Karpas-422 (cell line): ENCODE measurements around the gene COX11. TPM values are rescaled to one million over a fixed set of nuclear protein-coding genes. Genes with fewer than 3 reads are reported as not detected.

Source experiments
- DNase-seq: peaks from one replicate; pipeline ENCODE4 v3.0.0-alpha.2; 2015
- H2AFZ ChIP-seq: fragments of 200-600 bp; sonication (generic); 2 replicates; pipeline ENCODE4 v1.6.1; 2014; ENCODE audit warnings: antibody characterized with exemption, low read length, mixed read lengths
- H3K27ac ChIP-seq: fragments of 200-600 bp; sonication (generic); 2 replicates; pipeline ENCODE4 v1.5.1; 2014; ENCODE audit warnings: mild to moderate bottlenecking, low read length, moderate library complexity
- H3K27me3 ChIP-seq: fragments of 200-600 bp; sonication (generic); 2 replicates; pipeline ENCODE4 v1.6.1; 2014; ENCODE audit warnings: low read length, mixed read lengths
- H3K36me3 ChIP-seq: fragments of 200-600 bp; sonication (generic); 2 replicates; pipeline ENCODE4 v1.6.1; 2014; ENCODE audit warnings: low read length, mixed read lengths; ENCODE audit not compliant: insufficient read depth
- H3K4me1 ChIP-seq: fragments of 200-600 bp; sonication (generic); 2 replicates; pipeline ENCODE4 v1.6.1; 2014; ENCODE audit warnings: mild to moderate bottlenecking, low read length, mixed read lengths
- H3K4me2 ChIP-seq: fragments of 200-600 bp; sonication (generic); 2 replicates; pipeline ENCODE4 v1.6.1; 2014; ENCODE audit warnings: low read length, low read depth, mild to moderate bottlenecking; ENCODE audit not compliant: poor library complexity, severe bottlenecking
- H3K4me3 ChIP-seq: fragments of 200-600 bp; sonication (generic); 2 replicates; pipeline ENCODE4 v1.5.1; 2014; ENCODE audit warnings: mild to moderate bottlenecking, antibody characterized with exemption, low read length, mixed read lengths
- H3K79me2 ChIP-seq: fragments of 200-600 bp; sonication (generic); 2 replicates; pipeline ENCODE4 v1.6.1; 2014; ENCODE audit warnings: mild to moderate bottlenecking, low read length, mixed read lengths
- H3K9ac ChIP-seq: fragments of 200-600 bp; sonication (generic); 2 replicates; pipeline ENCODE4 v1.6.0; 2014; ENCODE audit warnings: low read length
- H3K9me2 ChIP-seq: fragments of 200-600 bp; sonication (generic), shearing (Covaris generic); replicated peaks from 2 replicates; pipeline ENCODE4 v1.6.0; 2014; ENCODE audit warnings: mild to moderate bottlenecking, low read length, moderate library complexity; ENCODE audit not compliant: insufficient read depth
- H3K9me3 ChIP-seq: fragments of 300-700, 200-600 bp; sonication (generic); 2 replicates; pipeline ENCODE4 v1.6.1; 2014; ENCODE audit warnings: low read length, mixed read lengths
- H4K20me1 ChIP-seq: fragments of 200-600 bp; sonication (generic); 2 replicates; pipeline ENCODE4 v1.6.1; 2014; ENCODE audit warnings: mild to moderate bottlenecking, antibody characterized with exemption, low read length, low read depth; ENCODE audit not compliant: insufficient read depth
- total RNA-seq: library from RNA; depleted of rRNA; stranded (reverse); fragments of >200 nt; shearing (Covaris generic); gene quantifications from 2 replicates; pipeline ENCODE4 v1.2.3, GENCODE V29; 2014; ENCODE audit warnings: low replicate concordance

The COX11 gene
- total RNA-seq, 1 experiment from 2014 or later: 67.1 TPM

GRCh38 chr17:54950116-54950515 is 18.3 kb downstream of the COX11 start:
- no peak overlapping the region for H3K27ac ChIP-seq
- no peaks in the 10 kb centered on the region for H3K4me1 ChIP-seq
- H2AFZ ChIP-seq: no peak overlapping the region
- no peaks in the 10 kb centered on the region for H4K20me1 ChIP-seq
- H3K36me3 ChIP-seq: no peaks in the 10 kb centered on the region
- H3K9me3 ChIP-seq: no peaks in the 10 kb centered on the region
- H3K79me2 ChIP-seq: no peaks in the 10 kb centered on the region
- no peaks in the 10 kb centered on the region for H3K27me3 ChIP-seq
- no peaks in the 10 kb centered on the region for H3K9me2 ChIP-seq
- DNase-seq: no peak
- no peak overlapping the region for H3K9ac ChIP-seq
- no peak overlapping the region for H3K4me2 ChIP-seq
- H3K4me3 ChIP-seq: no peak overlapping the region

- Histone ChIP-seq H3K27me3 (no peaks in the 10 kb centered on the region), H3K79me2 (no peaks in the 10 kb centered on the region), H3K9me3 (no peaks in the 10 kb centered on the region), H3K4me1 (no peaks in the 10 kb centered on the region), H3K9me2 (no peaks in the 10 kb centered on the region), H3K36me3 (no peaks in the 10 kb centered on the region), H4K20me1 (no peaks in the 10 kb centered on the region), H3K4me3 (no peak overlapping the region), H2AFZ (no peak overlapping the region), H3K9ac (no peak overlapping the region), H3K27ac (no peak overlapping the region), H3K4me2 (no peak overlapping the region)
- DNase-seq: no peak
Measured at GRCh38 chr17:54948380-54948779, 20.1 kb downstream of the COX11 start.

GRCh38 chr17:54947396-54947795 is 21.1 kb downstream of the COX11 start:
- Histone ChIP-seq H4K20me1 (no peaks in the 10 kb centered on the region), H3K4me2 (no peak overlapping the region), H3K36me3 (no peaks in the 10 kb centered on the region), H3K27me3 (no peaks in the 10 kb centered on the region), H3K4me3 (no peak overlapping the region), H3K27ac (no peak overlapping the region), H3K79me2 (no peaks in the 10 kb centered on the region), H2AFZ (no peak overlapping the region; the same call in 1 of the 2 replicates), H3K9me3 (no peaks in the 10 kb centered on the region), H3K9ac (no peak overlapping the region), H3K9me2 (no peaks in the 10 kb centered on the region), H3K4me1 (no peaks in the 10 kb centered on the region)
- no peak for DNase-seq

- no peak overlapping the region for H3K4me2 ChIP-seq
- H3K27me3 ChIP-seq: no peaks in the 10 kb centered on the region
- no peaks in the 10 kb centered on the region for H3K79me2 ChIP-seq
- no peak for DNase-seq
- no peaks in the 10 kb centered on the region for H3K9me2 ChIP-seq
- no peaks in the 10 kb centered on the region for H3K36me3 ChIP-seq
- no peak overlapping the region for H3K27ac ChIP-seq
- no peaks in the 10 kb centered on the region for H4K20me1 ChIP-seq
- H3K9me3 ChIP-seq: no peaks in the 10 kb centered on the region
- H3K4me3 ChIP-seq: no peak overlapping the region
- H2AFZ ChIP-seq: no peak overlapping the region
- H3K4me1 ChIP-seq: no peaks in the 10 kb centered on the region
- H3K9ac ChIP-seq: no peak overlapping the region
Measured at GRCh38 chr17:54945671-54946070, 22.8 kb downstream of the COX11 start.

GRCh38 chr17:54945231-54945630 is 23.2 kb downstream of the COX11 start:
- Histone ChIP-seq H3K9ac (no peak overlapping the region), H3K27ac (no peak overlapping the region), H3K4me1 (no peaks in the 10 kb centered on the region), H3K9me3 (no peaks in the 10 kb centered on the region), H3K36me3 (no peaks in the 10 kb centered on the region), H3K4me2 (no peak overlapping the region), H3K4me3 (no peak overlapping the region), H3K27me3 (no peaks in the 10 kb centered on the region), H4K20me1 (no peaks in the 10 kb centered on the region), H3K9me2 (no peaks in the 10 kb centered on the region), H2AFZ (no peak overlapping the region), H3K79me2 (no peaks in the 10 kb centered on the region)
- no peak for DNase-seq

- Histone ChIP-seq H3K4me2 (no peak overlapping the region), H3K27me3 (no peaks in the 10 kb centered on the region), H3K9ac (no peak overlapping the region), H3K36me3 (no peaks in the 10 kb centered on the region), H2AFZ (no peak overlapping the region), H3K9me3 (no peaks in the 10 kb centered on the region), H3K4me1 (no peaks in the 10 kb centered on the region), H3K79me2 (no peaks in the 10 kb centered on the region), H3K4me3 (no peak overlapping the region), H4K20me1 (no peaks in the 10 kb centered on the region), H3K9me2 (no peaks in the 10 kb centered on the region), H3K27ac (no peak overlapping the region)
- no peak for DNase-seq
Measured at GRCh38 chr17:54944796-54945195, 23.7 kb downstream of the COX11 start.

- Histone ChIP-seq H3K27ac (no peak overlapping the region), H3K4me3 (no peak overlapping the region), H3K36me3 (no peaks in the 10 kb centered on the region), H3K9me3 (no peaks in the 10 kb centered on the region), H3K4me1 (no peaks in the 10 kb centered on the region), H3K79me2 (no peaks in the 10 kb centered on the region), H3K4me2 (no peak overlapping the region), H2AFZ (no peak overlapping the region), H3K9me2 (no peaks in the 10 kb centered on the region), H3K27me3 (no peaks in the 10 kb centered on the region), H3K9ac (no peak overlapping the region), H4K20me1 (no peaks in the 10 kb centered on the region)
- no peak for DNase-seq
Measured at GRCh38 chr17:54941285-54941684, 27.2 kb downstream of the COX11 start.

GRCh38 chr17:54937426-54937825 is 31.0 kb downstream of the COX11 start:
- Histone ChIP-seq H3K27me3 (no peaks in the 10 kb centered on the region), H3K9me3 (no peaks in the 10 kb centered on the region), H3K36me3 (no peaks in the 10 kb centered on the region), H3K4me3 (no peak overlapping the region), H2AFZ (no peak overlapping the region), H3K27ac (no peak overlapping the region), H4K20me1 (no peaks in the 10 kb centered on the region), H3K79me2 (no peaks in the 10 kb centered on the region), H3K9ac (no peak overlapping the region), H3K4me1 (no peaks in the 10 kb centered on the region), H3K4me2 (no peak overlapping the region), H3K9me2 (no peaks in the 10 kb centered on the region)
- DNase-seq: no peak

- no peaks in the 10 kb centered on the region for H3K36me3 ChIP-seq
- H3K4me1 ChIP-seq: no peaks in the 10 kb centered on the region
- no peaks in the 10 kb centered on the region for H3K79me2 ChIP-seq
- H4K20me1 ChIP-seq: no peaks in the 10 kb centered on the region
- H3K9ac ChIP-seq: no peak overlapping the region
- H3K4me3 ChIP-seq: no peak overlapping the region
- no peak overlapping the region for H3K4me2 ChIP-seq
- no peak for DNase-seq
- H3K27me3 ChIP-seq: no peaks in the 10 kb centered on the region
- H3K9me2 ChIP-seq: no peaks in the 10 kb centered on the region
- H3K27ac ChIP-seq: no peak overlapping the region
- H3K9me3 ChIP-seq: no peaks in the 10 kb centered on the region
- H2AFZ ChIP-seq: no peak overlapping the region
Measured at GRCh38 chr17:54937018-54937417, 31.4 kb downstream of the COX11 start.
